Measurements from ENCODE around the gene SLC26A3. TPM values are rescaled to one million over a fixed set of nuclear protein-coding genes. Genes with fewer than 3 reads are reported as not detected.
"Not testable (repeated sequence)": the region's sequence is repeated elsewhere in the genome, so short reads cannot be mapped to it uniquely, and the experiment has no call there.

The SLC26A3 gene
- 10 to 100 TPM in 2 of 4 donors, 1 to 10 TPM in 2; 4.5 to 13.1 (median 10.4) TPM for total RNA-seq

DNA sequence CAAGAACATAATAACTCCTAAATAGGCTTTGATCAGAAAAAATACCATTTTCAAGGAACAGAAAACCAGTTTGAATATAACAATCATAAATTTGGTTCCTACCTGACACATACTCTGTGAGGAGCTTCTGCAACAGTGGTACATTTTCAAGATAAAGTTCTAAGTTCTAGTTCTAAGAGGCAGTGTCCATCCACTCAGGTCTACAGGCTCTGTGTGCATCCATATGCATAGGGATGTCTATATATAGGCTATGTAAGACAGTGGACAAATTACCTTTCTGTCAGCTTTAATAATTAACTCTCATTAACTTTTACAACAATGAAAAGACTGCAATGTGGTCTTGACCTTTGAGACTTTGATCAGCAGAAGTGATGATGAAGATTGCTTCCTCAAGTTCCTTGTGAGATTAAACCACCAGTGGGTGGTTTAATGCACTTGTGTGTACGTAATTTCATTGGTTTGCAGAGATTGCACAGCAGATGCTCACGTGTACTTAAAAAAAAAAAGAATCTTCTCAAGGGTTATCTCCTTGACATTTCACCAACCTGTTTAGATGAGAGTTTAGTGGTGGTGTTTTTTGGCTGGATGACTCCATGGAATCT, at the start of gene SLC26A3:
Gene SLC26A3 (minus strand): TSS at position 215 of the 602 bp plus-strand sequence. CDS start 8,714 bp downstream, outside the sequence.
- no peaks in the 10 kb centered on the region for H3K9me3 ChIP-seq
- peaks cover 0 to 27% (median 18%) of the 10 kb centered on the region in 4 donors for H3K4me1 ChIP-seq
- H3K36me3 ChIP-seq = no peaks in the 10 kb centered on the region
- no peak within 1 kb of the TSS for H3K4me3 ChIP-seq
- 73% methylated on average over 2 of the region's 2 CpGs for WGBS
- TF ChIP-seq POLR2A (IDR thresholded peaks at IDR 0.05; ENCODE audit: low read depth) (no peak), POLR2AphosphoS5 (IDR thresholded peaks at IDR 0.05) (no peak), EP300 (IDR thresholded peaks at IDR 0.05) (no peak)
- TF ChIP-seq, protein P1, sequence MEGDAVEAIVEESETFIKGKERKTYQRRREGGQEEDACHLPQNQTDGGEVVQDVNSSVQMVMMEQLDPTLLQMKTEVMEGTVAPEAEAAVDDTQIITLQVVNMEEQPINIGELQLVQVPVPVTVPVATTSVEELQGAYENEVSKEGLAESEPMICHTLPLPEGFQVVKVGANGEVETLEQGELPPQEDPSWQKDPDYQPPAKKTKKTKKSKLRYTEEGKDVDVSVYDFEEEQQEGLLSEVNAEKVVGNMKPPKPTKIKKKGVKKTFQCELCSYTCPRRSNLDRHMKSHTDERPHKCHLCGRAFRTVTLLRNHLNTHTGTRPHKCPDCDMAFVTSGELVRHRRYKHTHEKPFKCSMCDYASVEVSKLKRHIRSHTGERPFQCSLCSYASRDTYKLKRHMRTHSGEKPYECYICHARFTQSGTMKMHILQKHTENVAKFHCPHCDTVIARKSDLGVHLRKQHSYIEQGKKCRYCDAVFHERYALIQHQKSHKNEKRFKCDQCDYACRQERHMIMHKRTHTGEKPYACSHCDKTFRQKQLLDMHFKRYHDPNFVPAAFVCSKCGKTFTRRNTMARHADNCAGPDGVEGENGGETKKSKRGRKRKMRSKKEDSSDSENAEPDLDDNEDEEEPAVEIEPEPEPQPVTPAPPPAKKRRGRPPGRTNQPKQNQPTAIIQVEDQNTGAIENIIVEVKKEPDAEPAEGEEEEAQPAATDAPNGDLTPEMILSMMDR (IDR thresholded peaks at IDR 0.05) = no peak
- intact Hi-C loops (cut with DNase I) = no loop called here
- DNase-seq (ENCODE audit: extremely low spot score) = no peak
- H3K27me3 ChIP-seq = no peaks in the 10 kb centered on the region
- no peak within 1 kb of the TSS for H3K27ac ChIP-seq (replicated peaks in 1 of 4)

DNA sequence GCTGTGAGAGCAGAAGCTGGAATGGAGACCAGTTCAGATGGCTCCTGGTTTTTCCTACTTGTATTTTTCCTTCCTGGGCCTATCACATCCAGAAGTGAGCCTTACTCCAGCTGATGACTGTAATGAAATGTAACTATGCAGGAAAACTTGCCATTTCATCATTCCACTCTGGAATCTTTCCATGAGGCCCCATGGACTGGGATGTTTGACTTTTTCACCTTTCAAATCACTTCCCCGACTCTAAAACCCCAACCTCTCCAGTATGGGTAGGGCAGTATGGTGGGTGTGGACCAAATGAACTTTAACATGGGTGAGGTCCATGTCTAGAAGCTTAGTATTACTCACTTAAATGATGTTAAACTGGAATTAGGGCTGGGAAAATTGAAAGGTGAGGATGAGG, 47.6 kb upstream of the SLC26A3 start:
- DNase-seq (ENCODE audit: extremely low spot score) = no peak
- no peaks in the 10 kb centered on the region for H3K9me3 ChIP-seq
- H3K36me3 ChIP-seq = no peaks in the 10 kb centered on the region
- TF ChIP-seq EP300 (IDR thresholded peaks at IDR 0.05) (no peak), POLR2AphosphoS5 (IDR thresholded peaks at IDR 0.05) (no peak), POLR2A (IDR thresholded peaks at IDR 0.05; ENCODE audit: low read depth) (no peak)
- TF ChIP-seq, protein P1 (IDR thresholded peaks at IDR 0.05) = no peak
- no peak overlapping the region for H3K4me3 ChIP-seq
- H3K27ac ChIP-seq (replicated peaks in 1 of 4) = no peak overlapping the region
- H3K4me1 ChIP-seq = no peaks in the 10 kb centered on the region
- no CpG with 5 or more reads among the region's 1 CpG for WGBS
- intact Hi-C loops (cut with DNase I) = no loop called here
- H3K27me3 ChIP-seq = no peaks in the 10 kb centered on the region

DNA sequence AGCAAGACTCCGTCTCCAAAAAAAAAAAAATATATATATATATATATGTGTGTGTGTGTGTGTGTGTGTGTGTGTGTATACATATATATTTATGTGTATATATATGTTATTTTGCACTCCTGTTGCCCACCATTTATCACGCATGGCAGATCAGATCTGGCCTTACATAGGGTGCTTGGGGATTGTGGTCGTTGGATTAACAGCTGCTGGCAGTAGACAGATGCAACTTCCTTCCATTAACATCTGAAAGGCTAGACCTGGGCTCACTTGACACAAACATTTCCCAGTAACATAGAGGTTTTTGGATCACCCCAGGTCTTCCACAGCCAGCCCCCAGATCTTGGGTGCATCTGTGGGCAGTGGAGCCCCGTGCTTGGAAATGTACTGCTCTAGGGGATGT, 47.2 kb upstream of the SLC26A3 start:
- no peak for DNase-seq (ENCODE audit: extremely low spot score)
- Histone ChIP-seq H3K4me1 (no peaks in the 10 kb centered on the region), H3K27ac (replicated peaks in 1 of 4) (no peak overlapping the region), H3K36me3 (no peaks in the 10 kb centered on the region), H3K27me3 (no peaks in the 10 kb centered on the region), H3K4me3 (no peak overlapping the region), H3K9me3 (no peaks in the 10 kb centered on the region)
- intact Hi-C loops (cut with DNase I) = no loop called here
- 90% methylated on average over 4 of the region's 4 CpGs for WGBS
- TF ChIP-seq, protein P1 (IDR thresholded peaks at IDR 0.05) = no peak
- TF ChIP-seq POLR2AphosphoS5 (IDR thresholded peaks at IDR 0.05) (no peak), EP300 (IDR thresholded peaks at IDR 0.05) (no peak), POLR2A (IDR thresholded peaks at IDR 0.05; ENCODE audit: low read depth) (no peak)

DNA sequence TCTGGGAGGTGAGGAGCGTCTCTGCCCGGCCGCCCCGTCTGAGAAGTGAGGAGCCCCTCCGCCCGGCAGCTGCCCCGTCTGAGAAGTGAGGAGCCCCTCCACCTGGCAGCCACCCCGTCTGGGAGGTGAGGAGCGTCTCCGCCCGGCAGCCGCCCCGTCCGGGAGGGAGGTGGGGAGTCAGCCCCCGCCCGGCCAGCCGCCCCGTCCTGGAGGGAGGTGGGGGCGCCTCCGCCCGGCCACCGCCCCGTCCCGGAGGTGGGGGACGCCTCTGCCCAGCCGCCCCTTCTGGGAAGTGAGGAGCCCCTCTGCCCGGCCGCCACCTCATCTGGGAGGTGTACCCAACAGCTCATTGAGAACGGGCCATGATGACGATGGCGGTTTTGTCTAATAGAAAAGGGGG, 45.2 kb upstream of the SLC26A3 start:
- H3K36me3 ChIP-seq; H3K27ac ChIP-seq (replicated peaks in 1 of 4); H3K4me3 ChIP-seq; intact Hi-C loops (cut with DNase I); H3K9me3 ChIP-seq; DNase-seq (ENCODE audit: extremely low spot score); H3K27me3 ChIP-seq; H3K4me1 ChIP-seq: not testable (repeated sequence)
- 96% methylated on average over 13 of the region's 31 CpGs for WGBS

DNA sequence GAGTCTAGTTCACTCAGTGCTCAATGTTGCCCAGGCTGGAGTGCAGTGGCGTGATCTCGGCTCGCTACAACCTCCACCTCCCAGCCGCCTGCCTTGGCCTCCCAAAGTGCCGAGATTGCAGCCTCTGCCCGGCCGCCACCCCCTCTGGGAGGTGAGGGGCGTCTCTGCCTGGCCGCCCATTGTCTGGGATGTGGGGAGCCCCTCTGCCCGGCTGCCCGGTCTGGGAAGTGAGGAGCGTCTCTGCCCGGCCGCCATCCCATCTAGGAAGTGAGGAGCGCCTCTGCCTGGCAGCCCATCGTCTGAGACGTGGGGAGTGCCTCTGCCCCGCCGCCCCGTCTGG, 44.8 kb upstream of the SLC26A3 start:
- H3K9me3 ChIP-seq; H3K4me1 ChIP-seq; H3K4me3 ChIP-seq; H3K27ac ChIP-seq (replicated peaks in 1 of 4); H3K27me3 ChIP-seq; intact Hi-C loops (cut with DNase I); DNase-seq (ENCODE audit: extremely low spot score); H3K36me3 ChIP-seq: not testable (repeated sequence)
- WGBS = 96% methylated on average over 9 of the region's 20 CpGs

DNA sequence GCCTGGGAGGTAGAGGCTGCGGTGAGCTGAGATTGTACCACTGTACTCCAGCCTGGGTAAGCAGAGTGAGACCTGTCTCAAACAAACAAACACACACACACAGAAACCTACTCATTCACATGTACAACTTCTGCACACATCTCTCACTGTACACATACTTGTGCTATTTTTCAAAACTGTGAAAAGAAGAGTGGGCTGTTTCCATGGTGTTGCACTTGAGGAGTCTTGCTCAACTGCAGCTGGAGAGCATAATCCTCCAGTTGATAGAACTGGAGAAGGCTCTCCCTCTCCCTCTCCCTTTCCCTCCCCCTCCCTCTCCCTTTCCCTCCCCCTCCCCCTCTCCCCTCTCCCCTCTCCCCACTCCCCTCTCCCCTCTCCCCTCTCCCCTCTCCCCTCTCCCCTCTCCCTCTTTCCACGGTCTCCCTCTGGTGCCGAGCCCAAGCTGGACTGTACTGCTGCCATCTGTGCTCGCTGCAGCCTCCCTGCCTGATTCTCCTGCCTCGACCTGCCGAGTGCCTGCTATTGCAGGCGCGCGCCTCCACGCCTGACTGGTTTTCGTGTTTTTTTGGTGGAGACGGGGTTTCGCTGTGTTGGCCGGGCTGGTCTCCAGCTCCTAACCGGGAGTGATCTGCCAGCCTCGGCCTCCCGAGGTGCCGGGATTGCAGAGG, 44.3 kb upstream of the SLC26A3 start:
- WGBS = 87% methylated on average over 7 of the region's 18 CpGs
- DNase-seq (ENCODE audit: extremely low spot score) = no peak
- no peaks in the 10 kb centered on the region for H3K4me1 ChIP-seq
- no peak overlapping the region for H3K27ac ChIP-seq (replicated peaks in 1 of 4)
- no peaks in the 10 kb centered on the region for H3K36me3 ChIP-seq
- H3K27me3 ChIP-seq = no peaks in the 10 kb centered on the region
- TF ChIP-seq, protein P1 (IDR thresholded peaks at IDR 0.05) = no peak
- TF ChIP-seq POLR2AphosphoS5 (IDR thresholded peaks at IDR 0.05) (no peak), POLR2A (IDR thresholded peaks at IDR 0.05; ENCODE audit: low read depth) (no peak), EP300 (IDR thresholded peaks at IDR 0.05) (no peak)
- no peaks in the 10 kb centered on the region for H3K9me3 ChIP-seq
- H3K4me3 ChIP-seq = no peak overlapping the region
- intact Hi-C loops (cut with DNase I) = no loop called here
